ENCODE data around the gene LRRK1.

The LRRK1 gene

GRCh38 chr15:101118116-101118515 is 199.0 kb downstream of the LRRK1 start:
- DNase-seq, result no peak

DNA sequence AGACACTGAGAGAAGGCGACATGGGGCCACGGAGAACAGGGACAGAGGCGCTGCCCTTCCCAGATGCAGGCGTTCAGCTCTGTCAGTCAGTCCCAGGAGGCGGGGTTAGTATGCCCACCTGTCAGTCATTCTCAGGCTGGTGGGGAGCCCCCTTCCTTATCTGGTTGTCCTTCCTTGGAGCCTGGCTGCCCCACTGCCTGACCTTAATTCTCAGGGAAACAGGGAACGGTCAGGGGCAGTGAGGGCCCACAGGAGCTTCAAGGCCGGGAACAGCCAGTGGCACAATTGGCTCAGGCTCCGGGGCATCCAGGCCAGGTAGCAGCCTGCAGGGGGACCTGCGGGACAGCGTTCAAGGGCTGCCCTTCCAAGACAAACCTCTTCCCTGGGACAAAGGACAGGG is 199.5 kb downstream of the LRRK1 start:
- DNase-seq, result no peak

DNA sequence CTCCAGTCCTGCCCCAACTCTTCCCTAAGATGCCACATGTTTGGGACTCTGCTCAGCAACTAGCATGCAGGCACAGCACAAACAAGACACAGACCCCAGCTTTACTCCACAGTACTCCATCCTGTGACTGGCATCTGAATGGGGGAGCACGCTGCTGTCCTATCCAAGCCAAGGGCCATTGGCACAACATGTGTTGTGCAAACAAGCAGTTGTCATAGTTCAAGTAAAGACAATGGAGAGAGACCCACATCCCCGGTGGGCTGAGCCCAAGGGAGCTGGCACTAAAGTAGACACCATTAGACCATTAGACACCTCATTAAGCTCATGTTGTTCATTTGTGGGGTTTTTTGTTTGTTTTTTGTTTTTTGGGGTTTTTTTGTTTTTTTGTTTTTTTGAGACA is 200.0 kb downstream of the LRRK1 start:
- no peak for DNase-seq

All from EL (cell line).